Thyroid gland (tissue), 4 donors: ENCODE results near the gene GRK1. TPM values are rescaled to one million over a fixed set of nuclear protein-coding genes. Genes with fewer than 3 reads are reported as not detected.

Experiments
- DNase-seq, 2 donors: peaks; one replicate each; pipeline ENCODE4 v3.0.0-alpha.2; 2019
- H3K27ac ChIP-seq, 3 donors: fragments of 200-600 bp; sonication (generic); 1 replicate in 2 of 3; 2 replicates in 1 of 3; pipeline ENCODE4 v1.5.1; 2016 to 2019; ENCODE audit warnings: mild to moderate bottlenecking in 1 of 3, moderate library complexity in 1 of 3
- H3K27me3 ChIP-seq: fragments of 200-600 bp; sonication (generic); one replicate; pipeline ENCODE4 v1.5.1; 2019
- H3K36me3 ChIP-seq, 2 donors: fragments of 200-600 bp; sonication (generic); one replicate each; pipeline ENCODE4 v1.5.1; 2016 to 2019
- H3K4me1 ChIP-seq, 2 donors: fragments of 200-600 bp; sonication (generic); one replicate each; pipeline ENCODE4 v1.5.1; 2017 to 2019
- H3K4me3 ChIP-seq, 3 donors: fragments of 200-600 bp; sonication (generic); replicated peaks in 1 of 3; 1 replicate in 2 of 3; 2 replicates in 1 of 3; pipeline ENCODE4 v1.5.1; 2016; ENCODE audit warnings: mild to moderate bottlenecking in 1 of 3
- H3K9me3 ChIP-seq: fragments of 200-600 bp; sonication (generic); one replicate; pipeline ENCODE4 v1.5.1; 2017
- POLR2A ChIP-seq, 2 donors: fragments of 450-650 bp; IDR thresholded peaks; one replicate each; pipeline ENCODE4 v1.6.1; 2017; ENCODE audit warnings: antibody characterized with exemption in 2 of 2, mild to moderate bottlenecking in 2 of 2, moderate library complexity in 1 of 2
- WGBS, 2 donors: methylation state at CpG; one replicate each; pipeline ENCODE4 v1.1.5; 2017; 5-methylcytosine and 5-hydroxymethylcytosine counted together
- intact Hi-C: fragments of 100-400 bp; cut with DNase I; formaldehyde crosslinking; loops from one replicate; pipeline ENCODE4 v1.15.1; 2023
- total RNA-seq, 4 donors: library from RNA; depleted of rRNA; stranded (reverse); fragments of >200 nt; gene quantifications; one replicate each; pipeline ENCODE4 v1.2.3, GENCODE V29; 2016
- TF ChIP-seq, protein P1 (sequence below), 6 experiments: fragments of 200-600 bp in 3 of 6; fragments of 450-650 bp in 3 of 6; sonication (generic) in 3 of 6; IDR thresholded peaks; one replicate each; pipeline ENCODE4 v1.5.1; 2016 to 2019; ENCODE audit warnings: antibody characterized with exemption in 6 of 6, mild to moderate bottlenecking in 2 of 6, inconsistent platforms in 1 of 6, moderate library complexity in 1 of 6

Gene GRK1
- total RNA-seq, 4 donors from 2014 or later: 2.0 to 17.9 (median 2.7) TPM

GRCh38 chr13:113753171-113753570, 86.2 kb downstream of the GRK1 start:
- H3K27me3 ChIP-seq: no peaks in the 10 kb centered on the region
- intact Hi-C loops: no loop called here
- no peak overlapping the region for H3K27ac ChIP-seq
- 71 to 84% methylated on average over 10 to 11 of the region's 11 CpGs for WGBS, 2 donors
- no peaks in the 10 kb centered on the region for H3K36me3 ChIP-seq
- no peak overlapping the region for H3K4me3 ChIP-seq
- DNase-seq: no peak
- H3K4me1 ChIP-seq: peaks cover 0 to 4% of the 10 kb centered on the region in 2 donors
- no peaks in the 10 kb centered on the region for H3K9me3 ChIP-seq
- TF ChIP-seq, protein P1, sequence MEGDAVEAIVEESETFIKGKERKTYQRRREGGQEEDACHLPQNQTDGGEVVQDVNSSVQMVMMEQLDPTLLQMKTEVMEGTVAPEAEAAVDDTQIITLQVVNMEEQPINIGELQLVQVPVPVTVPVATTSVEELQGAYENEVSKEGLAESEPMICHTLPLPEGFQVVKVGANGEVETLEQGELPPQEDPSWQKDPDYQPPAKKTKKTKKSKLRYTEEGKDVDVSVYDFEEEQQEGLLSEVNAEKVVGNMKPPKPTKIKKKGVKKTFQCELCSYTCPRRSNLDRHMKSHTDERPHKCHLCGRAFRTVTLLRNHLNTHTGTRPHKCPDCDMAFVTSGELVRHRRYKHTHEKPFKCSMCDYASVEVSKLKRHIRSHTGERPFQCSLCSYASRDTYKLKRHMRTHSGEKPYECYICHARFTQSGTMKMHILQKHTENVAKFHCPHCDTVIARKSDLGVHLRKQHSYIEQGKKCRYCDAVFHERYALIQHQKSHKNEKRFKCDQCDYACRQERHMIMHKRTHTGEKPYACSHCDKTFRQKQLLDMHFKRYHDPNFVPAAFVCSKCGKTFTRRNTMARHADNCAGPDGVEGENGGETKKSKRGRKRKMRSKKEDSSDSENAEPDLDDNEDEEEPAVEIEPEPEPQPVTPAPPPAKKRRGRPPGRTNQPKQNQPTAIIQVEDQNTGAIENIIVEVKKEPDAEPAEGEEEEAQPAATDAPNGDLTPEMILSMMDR (IDR thresholded peaks at IDR 0.05): no peak
- no peak for TF ChIP-seq POLR2A (IDR thresholded peaks at IDR 0.05)

- DNase-seq: no peak
- intact Hi-C loops: no loop called here
- H3K27ac ChIP-seq: no peak overlapping the region
- 87 to 89% methylated on average over 7 of the region's 7 CpGs for WGBS, 2 donors
- H3K36me3 ChIP-seq: no peaks in the 10 kb centered on the region
- no peaks in the 10 kb centered on the region for H3K27me3 ChIP-seq
- H3K4me3 ChIP-seq: no peak overlapping the region
- TF ChIP-seq, protein P1 (IDR thresholded peaks at IDR 0.05): no peak
- TF ChIP-seq POLR2A (IDR thresholded peaks at IDR 0.05): no peak
- no peaks in the 10 kb centered on the region for H3K9me3 ChIP-seq
- peaks cover 7 to 9% of the 10 kb centered on the region in 2 donors for H3K4me1 ChIP-seq
Observed at GRCh38 chr13:113754242-113754641, 87.2 kb downstream of the GRK1 start.

DNA sequence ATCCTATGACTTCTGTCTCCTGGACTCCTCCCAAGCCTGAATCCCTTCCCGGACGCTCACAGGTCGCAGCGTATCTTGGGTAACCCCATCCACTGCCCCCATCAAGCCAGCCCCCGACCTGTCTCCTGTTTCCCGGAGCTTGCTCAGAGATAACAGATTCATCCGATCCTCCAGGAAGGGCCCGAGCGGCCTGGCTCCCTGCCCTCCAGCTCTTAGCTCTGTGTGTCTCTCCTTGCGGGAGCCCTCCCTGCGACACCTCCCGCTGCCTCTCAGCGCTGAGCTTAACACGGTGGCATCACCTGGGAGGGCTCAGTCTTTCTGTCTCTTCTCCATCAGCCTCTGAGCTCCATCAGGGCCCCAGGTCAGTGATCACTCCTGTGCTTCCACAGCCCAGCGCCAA, 87.7 kb downstream of the GRK1 start:
- Histone ChIP-seq H3K27me3 (no peaks in the 10 kb centered on the region), H3K27ac (no peak overlapping the region), H3K9me3 (no peaks in the 10 kb centered on the region), H3K36me3 (no peaks in the 10 kb centered on the region), H3K4me3 (no peak overlapping the region), H3K4me1 (peaks cover 7 to 11% of the 10 kb centered on the region in 2 donors)
- TF ChIP-seq POLR2A (IDR thresholded peaks at IDR 0.05): no peak
- TF ChIP-seq, protein P1 (IDR thresholded peaks at IDR 0.05): no peak
- DNase-seq: no peak
- WGBS, 2 donors: 85 to 87% methylated on average over 15 of the region's 15 CpGs
- intact Hi-C loops: no loop called here

GRCh38 chr13:113756441-113757097, 89.5 kb downstream of the GRK1 start:
- 91 to 94% methylated on average over 20 of the region's 20 CpGs for WGBS, 2 donors
- intact Hi-C loops: no loop called here
- H3K27ac ChIP-seq: no peak overlapping the region
- H3K4me3 ChIP-seq: no peak overlapping the region
- H3K27me3 ChIP-seq: no peaks in the 10 kb centered on the region
- TF ChIP-seq POLR2A (IDR thresholded peaks at IDR 0.05): no peak
- TF ChIP-seq, protein P1 (IDR thresholded peaks at IDR 0.05): no peak
- H3K9me3 ChIP-seq: no peaks in the 10 kb centered on the region
- peaks cover 7 to 15% of the 10 kb centered on the region in 2 donors for H3K4me1 ChIP-seq
- no peaks in the 10 kb centered on the region for H3K36me3 ChIP-seq
- no peak for DNase-seq

GRCh38 chr13:113758651-113759524, 91.9 kb downstream of the GRK1 start, which contains the start of gene TMEM255B:
TMEM255B (plus strand) TSS chr13:113759226; CDS start chr13:113759270, 44 bp downstream.
- Histone ChIP-seq H3K4me1 (peaks cover 7 to 15% of the 10 kb centered on the region in 2 donors), H3K27ac (peak within 1 kb of the TSS; percentile 28 to 67 (median 39)), H3K9me3 (no peaks in the 10 kb centered on the region), H3K27me3 (no peaks in the 10 kb centered on the region), H3K36me3 (no peaks in the 10 kb centered on the region), H3K4me3 (peak within 1 kb of the TSS; percentile 2 to 63 (median 48))
- WGBS, 2 donors: 4 to 5% methylated on average over 46 to 61 of the region's 80 CpGs
- TF ChIP-seq, protein P1 (IDR thresholded peaks at IDR 0.05): peak in 2 of 6 experiments; percentile 37 to 53
- no peak for TF ChIP-seq POLR2A (IDR thresholded peaks at IDR 0.05)
- peak; percentile 84 to 86 for DNase-seq
- intact Hi-C loops: no loop called here
